ENCODE measurements around the gene PSMB4. TPM values are rescaled to one million over a fixed set of nuclear protein-coding genes. Genes with fewer than 3 reads are reported as not detected.

The PSMB4 gene
- total RNA-seq, 1 experiment from 2014 or later = 345 TPM

GRCh38 chr1:151403612-151404011, 4.2 kb downstream of the PSMB4 start:
- intact Hi-C loops (cut with micrococcal nuclease; ENCODE audit: unreplicated experiment) = no loop called here
- peaks cover 32% of the 10 kb centered on the region for H3K36me3 ChIP-seq (ENCODE audit: low read depth)
- no peaks in the 10 kb centered on the region for H3K27me3 ChIP-seq (ENCODE audit: insufficient read depth, low read depth)
- no peak overlapping the region for H3K27ac ChIP-seq
- peaks cover 23% of the 10 kb centered on the region for H3K79me2 ChIP-seq (ENCODE audit: low read depth)
- H3K4me1 ChIP-seq (replicated peaks; ENCODE audit: insufficient read depth) = peaks cover 12% of the 10 kb centered on the region
- POLR2A ChIA-PET (ENCODE audit: unreplicated experiment) = no interaction called here
- H2AFZ ChIP-seq = no peak overlapping the region
- no TSS peak for BruUV-seq (replicated peaks)
- no peak for DNase-seq
- H3K4me2 ChIP-seq = no peak overlapping the region
- H4K20me1 ChIP-seq (ENCODE audit: insufficient read depth) = no peaks in the 10 kb centered on the region
- TF ChIP-seq EZH2 (IDR thresholded peaks at IDR 0.05; ENCODE audit: low read depth) (no peak), CTCF (conservative IDR thresholded peaks at IDR 0.05) (no peak)
- H3F3A ChIP-seq (ENCODE audit: insufficient read depth, low read depth) = peaks cover 34% of the 10 kb centered on the region
- CTCF ChIA-PET = interaction anchor here (0.6 kb wide), 1 partner anchor 156 kb away, joined by 3 read pairs; no protein-coding TSS in a partner anchor
- no peaks in the 10 kb centered on the region for H3K9me3 ChIP-seq (ENCODE audit: insufficient read depth, low read depth)
- no peaks in the 10 kb centered on the region for H3K9me2 ChIP-seq (ENCODE audit: insufficient read depth)
- H3K4me3 ChIP-seq = no peak overlapping the region

GRCh38 chr1:151405187-151405951, 6.0 kb downstream of the PSMB4 start:
- H3K79me2 ChIP-seq (ENCODE audit: low read depth) = peaks cover 13% of the 10 kb centered on the region
- H3K27me3 ChIP-seq (ENCODE audit: insufficient read depth, low read depth) = no peaks in the 10 kb centered on the region
- peaks cover 10% of the 10 kb centered on the region for H3K4me1 ChIP-seq (replicated peaks; ENCODE audit: insufficient read depth)
- no peak overlapping the region for H2AFZ ChIP-seq
- intact Hi-C loops (cut with micrococcal nuclease; ENCODE audit: unreplicated experiment) = no loop called here
- BruUV-seq (replicated peaks) = no TSS peak
- DNase-seq = no peak
- no peak overlapping the region for H3K27ac ChIP-seq
- ChIA-PET POLR2A (ENCODE audit: unreplicated experiment) (interaction anchor here (0.7 kb wide), 1 partner anchor 136 kb away, joined by 4 read pairs; no protein-coding TSS in a partner anchor), CTCF (interaction anchor here (0.6 to 0.7 kb wide), 2 partner anchors 12 to 288 kb away, joined by 3 to 7 read pairs; no protein-coding TSS in a partner anchor)
- H3K36me3 ChIP-seq (ENCODE audit: low read depth) = peaks cover 44% of the 10 kb centered on the region
- H3F3A ChIP-seq (ENCODE audit: insufficient read depth, low read depth) = peaks cover 37% of the 10 kb centered on the region
- no peaks in the 10 kb centered on the region for H3K9me3 ChIP-seq (ENCODE audit: insufficient read depth, low read depth)
- TF ChIP-seq CTCF (conservative IDR thresholded peaks at IDR 0.05) (no peak), EZH2 (IDR thresholded peaks at IDR 0.05; ENCODE audit: low read depth) (no peak)
- no peak overlapping the region for H3K4me2 ChIP-seq
- no peaks in the 10 kb centered on the region for H3K9me2 ChIP-seq (ENCODE audit: insufficient read depth)
- H3K4me3 ChIP-seq = no peak overlapping the region
- no peaks in the 10 kb centered on the region for H4K20me1 ChIP-seq (ENCODE audit: insufficient read depth)

- Histone ChIP-seq H4K20me1 (ENCODE audit: insufficient read depth) (peaks cover 2% of the 10 kb centered on the region; the same call in 1 of the 2 replicates), H3F3A (ENCODE audit: insufficient read depth, low read depth) (peaks cover 30% of the 10 kb centered on the region), H3K4me2 (no peak overlapping the region), H3K36me3 (ENCODE audit: low read depth) (peaks cover 45% of the 10 kb centered on the region), H3K4me3 (no peak overlapping the region), H2AFZ (no peak overlapping the region), H3K79me2 (ENCODE audit: low read depth) (peaks cover 5% of the 10 kb centered on the region), H3K9me2 (ENCODE audit: insufficient read depth) (no peaks in the 10 kb centered on the region), H3K27me3 (ENCODE audit: insufficient read depth, low read depth) (no peaks in the 10 kb centered on the region), H3K4me1 (replicated peaks; ENCODE audit: insufficient read depth) (peaks cover 2% of the 10 kb centered on the region; the same call in 1 of the 2 replicates), H3K9me3 (ENCODE audit: insufficient read depth, low read depth) (no peaks in the 10 kb centered on the region), H3K27ac (no peak overlapping the region)
- ChIA-PET POLR2A (ENCODE audit: unreplicated experiment) (interaction anchor here (0.6 to 0.7 kb wide), 2 partner anchors 17 to 135 kb away, joined by 3 to 4 read pairs; no protein-coding TSS in a partner anchor), CTCF (interaction anchor here (0.7 kb wide), 1 partner anchor 287 kb away, joined by 3 read pairs; no protein-coding TSS in a partner anchor)
- TF ChIP-seq CTCF (conservative IDR thresholded peaks at IDR 0.05) (no peak), EZH2 (IDR thresholded peaks at IDR 0.05; ENCODE audit: low read depth) (no peak)
- intact Hi-C loops (cut with micrococcal nuclease; ENCODE audit: unreplicated experiment) = no loop called here
- no peak for DNase-seq
- no TSS peak for BruUV-seq (replicated peaks)
Measured at GRCh38 chr1:151406176-151406575, 6.8 kb downstream of the PSMB4 start.
